ENCODE measurements around the gene GRM5.
"Not testable (repeated sequence)": the region's sequence is repeated elsewhere in the genome, so short reads cannot be mapped to it uniquely, and the experiment has no call there.

GRM5 gene

DNA sequence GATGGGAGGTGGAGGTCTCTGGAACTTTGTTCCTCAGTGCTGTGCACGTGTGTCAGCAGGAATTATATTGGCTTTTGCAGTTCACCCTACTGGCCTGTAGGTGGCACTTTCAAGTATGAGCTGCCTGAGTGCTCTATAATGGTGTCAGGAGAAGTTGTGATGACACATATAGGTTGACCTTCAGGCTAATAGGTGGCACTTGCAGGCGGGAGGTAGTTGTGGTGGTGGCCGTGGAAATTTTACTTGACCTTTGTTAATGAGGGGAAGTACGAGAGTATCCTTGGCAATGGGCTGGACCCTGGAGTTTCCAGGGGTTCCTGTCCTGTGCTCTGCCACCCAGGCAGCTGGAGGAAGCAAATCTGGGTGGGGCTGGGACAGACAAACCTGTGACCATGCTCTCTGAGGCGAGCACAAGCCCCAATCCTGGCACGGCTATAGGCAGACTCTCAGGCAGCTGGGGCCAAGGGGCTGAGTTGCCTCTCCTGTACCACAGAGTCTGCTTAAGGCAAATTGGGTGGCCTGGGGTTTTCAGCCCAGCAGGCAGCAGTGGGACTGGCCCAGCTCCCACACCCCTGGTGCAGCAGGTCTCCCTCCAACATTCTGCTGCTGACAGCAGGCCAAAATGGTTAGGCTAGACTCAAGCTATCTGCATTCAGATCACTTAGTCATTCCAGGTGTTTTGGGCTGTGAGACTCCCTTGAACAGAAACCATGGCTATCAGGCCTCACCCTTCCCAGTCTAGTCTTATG lies 580.7 kb downstream of the GRM5 start:
- peak; percentile 66 for DNase-seq

DNA sequence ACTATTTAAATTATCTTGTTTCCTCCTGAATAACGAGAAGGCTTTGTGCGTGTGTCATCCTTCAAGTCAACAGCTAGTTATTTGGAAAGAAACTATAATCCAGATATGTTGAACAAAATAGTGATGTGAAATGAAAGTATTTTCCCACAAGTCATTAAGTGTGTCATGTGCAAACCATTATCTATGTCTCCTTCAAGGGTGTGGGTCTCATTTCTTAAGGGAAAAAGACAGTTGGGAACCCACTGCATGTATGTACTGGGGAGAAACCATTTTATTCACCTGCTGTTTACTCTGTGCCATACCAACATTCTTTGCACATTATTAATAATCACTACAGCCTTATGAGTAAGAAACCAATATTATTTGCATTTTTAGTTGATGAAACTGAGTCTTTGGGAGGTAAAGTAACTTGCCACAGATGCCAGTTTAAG lies 582.9 kb downstream of the GRM5 start:
- DNase-seq = no peak

GRCh38 chr11:88480223-88480622 lies 585.6 kb downstream of the GRM5 start:
- DNase-seq = no peak

DNA sequence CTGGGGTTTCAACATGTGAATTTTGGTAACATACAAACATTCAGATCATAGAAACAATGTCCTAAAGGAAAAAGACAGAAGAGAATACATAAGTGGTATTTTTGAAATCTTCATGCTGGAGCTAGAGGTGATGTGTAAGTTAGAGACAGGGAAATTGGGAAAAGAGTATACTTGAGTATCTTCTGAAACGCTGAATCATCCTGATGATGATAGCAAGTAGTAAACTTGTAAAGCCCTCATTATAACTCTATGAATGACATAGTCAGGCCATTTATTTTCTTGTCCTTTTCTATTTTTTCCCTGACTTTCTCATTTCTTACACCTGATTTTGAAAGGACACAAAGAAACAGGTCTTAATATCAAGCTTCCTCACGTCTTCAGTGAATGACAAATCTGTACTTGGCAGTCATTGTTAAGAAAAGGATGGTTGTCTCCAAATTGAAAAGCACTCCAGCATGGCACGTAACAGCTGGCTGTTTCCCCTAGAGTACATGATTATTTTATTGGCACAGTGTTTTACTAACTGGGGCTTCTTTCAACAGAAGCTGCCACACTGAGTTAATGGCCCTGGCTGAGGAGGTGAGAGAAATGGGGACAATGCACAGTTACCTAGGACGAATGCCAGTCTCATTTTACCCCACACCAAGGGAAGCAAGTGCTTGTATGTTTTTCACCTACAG lies 587.5 kb downstream of the GRM5 start:
- DNase-seq = no peak

DNA sequence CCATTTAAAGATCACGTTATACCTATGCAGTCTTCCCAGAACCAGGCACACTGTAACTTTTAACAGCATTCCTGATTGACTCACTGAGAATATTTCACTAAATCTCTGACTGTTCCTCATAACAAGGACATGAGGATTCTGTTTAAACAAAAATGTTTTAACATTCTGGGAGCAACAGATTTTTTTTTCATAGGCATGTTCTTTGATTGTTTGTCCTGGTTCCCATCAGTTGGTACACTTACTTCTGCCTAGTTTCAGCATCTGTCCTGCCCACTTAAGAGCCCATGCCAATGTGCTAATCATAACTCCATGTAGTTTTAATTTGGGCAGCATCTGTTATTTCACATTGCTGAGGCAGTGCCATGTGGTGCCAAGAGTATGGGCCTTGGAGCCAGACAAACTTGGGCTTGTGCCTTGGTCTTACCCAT lies 589.8 kb downstream of the GRM5 start:
- no peak for DNase-seq

- peak; percentile 49 for DNase-seq
Observed at GRCh38 chr11:88474655-88475054, 591.1 kb downstream of the GRM5 start.

- DNase-seq = no peak
Observed at GRCh38 chr11:88469561-88470225, 596.1 kb downstream of the GRM5 start.

- no peak for DNase-seq
Observed at GRCh38 chr11:88464528-88464927, 601.3 kb downstream of the GRM5 start.

- DNase-seq = not testable (repeated sequence)
Observed at GRCh38 chr11:88463301-88463700, 602.5 kb downstream of the GRM5 start.

- DNase-seq = not testable (repeated sequence)
Observed at GRCh38 chr11:88458047-88458446, 607.7 kb downstream of the GRM5 start.

GRCh38 chr11:88455974-88456373 lies 609.8 kb downstream of the GRM5 start:
- DNase-seq = no peak

GRCh38 chr11:88454881-88455280 lies 610.9 kb downstream of the GRM5 start:
- no peak for DNase-seq

All from suppressor macrophage treated with lipopolysaccharide for 4 hours (primary cell).